GF-D8 (cell line): Measurements from ENCODE around the gene PCDHA9.
"Not testable (repeated sequence)": the region's sequence is repeated elsewhere in the genome, so short reads cannot be mapped to it uniquely, and the experiment has no call there.

ENCODE experiments used
- DNase-seq: peaks from one replicate; lab custom pipeline; 2025; lab: John Stamatoyannopoulos, UW

The PCDHA9 gene

GRCh38 chr5:140848139-140849102 lies at the start of gene PCDHA9:
TSS of gene PCDHA9 (plus strand) at chr5:140848382. CDS start at chr5:140848496, 114 bp downstream.
- not testable (repeated sequence) for DNase-seq

GRCh38 chr5:140800816-140801493 lies 47.2 kb upstream of the PCDHA9 start, which contains the start of gene PCDHA3:
TSS of gene PCDHA3 (plus strand) at chr5:140801057.
- DNase-seq = no peak

- DNase-seq = no peak
Measured at GRCh38 chr5:140801494-140801841, 46.7 kb upstream of the PCDHA9 start.

GRCh38 chr5:140802381-140802780 lies 45.8 kb upstream of the PCDHA9 start:
- DNase-seq = not testable (repeated sequence)

GRCh38 chr5:140802781-140803271 lies 45.4 kb upstream of the PCDHA9 start:
- no peak for DNase-seq

- DNase-seq = no peak
Measured at GRCh38 chr5:140806834-140807775, 41.1 kb upstream of the PCDHA9 start, which contains the start of gene PCDHA4. TSS of gene PCDHA4 (plus strand) at chr5:140807068.

GRCh38 chr5:140808241-140808888 lies 39.8 kb upstream of the PCDHA9 start:
- DNase-seq = not testable (repeated sequence)

GRCh38 chr5:140808889-140809291 lies 39.3 kb upstream of the PCDHA9 start:
- DNase-seq = no peak

- no peak for DNase-seq
Measured at GRCh38 chr5:140821375-140822280, 26.6 kb upstream of the PCDHA9 start, which contains the start of gene PCDHA5. TSS of gene PCDHA5 (plus strand) at chr5:140821613.

- no peak for DNase-seq
Measured at GRCh38 chr5:140822281-140822629, 25.9 kb upstream of the PCDHA9 start.

GRCh38 chr5:140822969-140823368 lies 25.2 kb upstream of the PCDHA9 start:
- not testable (repeated sequence) for DNase-seq

GRCh38 chr5:140823475-140823874 lies 24.7 kb upstream of the PCDHA9 start:
- no peak for DNase-seq

GRCh38 chr5:140827704-140828361 lies 20.3 kb upstream of the PCDHA9 start, which contains the start of gene PCDHA6:
TSS of gene PCDHA6 (plus strand) at chr5:140827960. CDS start at chr5:140828092, 132 bp downstream.
- DNase-seq = no peak

GRCh38 chr5:140828362-140828737 lies 19.8 kb upstream of the PCDHA9 start:
- no peak for DNase-seq

GRCh38 chr5:140829511-140830501 lies 18.4 kb upstream of the PCDHA9 start:
- DNase-seq = not testable (repeated sequence)

- DNase-seq = no peak
Measured at GRCh38 chr5:140833993-140834392, 14.2 kb upstream of the PCDHA9 start, which contains the start of gene PCDHA7. TSS of gene PCDHA7 (plus strand) at chr5:140834269. CDS start at chr5:140834384, 115 bp downstream.

GRCh38 chr5:140834439-140835008 lies 13.7 kb upstream of the PCDHA9 start:
- DNase-seq = not testable (repeated sequence)
